ENCODE measurements around the gene STK11IP.

Gene STK11IP

DNA sequence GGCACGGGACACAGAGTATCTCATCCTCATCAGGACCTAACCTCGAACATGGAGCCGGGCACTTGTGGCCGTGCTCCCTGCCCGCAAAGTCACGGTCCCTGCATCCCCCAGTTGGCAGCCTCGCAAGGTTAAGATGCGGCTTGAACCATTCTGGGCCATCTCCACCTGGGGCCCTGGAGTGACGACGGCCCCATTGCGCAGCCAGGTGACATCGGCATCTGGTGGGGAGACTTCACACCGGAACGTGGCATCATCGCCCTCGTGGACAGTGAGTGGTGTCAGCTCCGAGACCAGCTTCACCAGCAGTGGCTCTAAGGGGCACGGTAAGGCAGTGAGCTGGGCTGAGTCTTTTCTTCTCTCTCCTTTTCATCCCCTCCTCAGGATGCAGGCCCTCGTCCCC, 41.2 kb upstream of the STK11IP start:
- Histone ChIP-seq H3K27me3 (ENCODE audit: low read depth, low read length) (no peaks in the 10 kb centered on the region), H3K9me3 (ENCODE audit: control insufficient read depth in 1 of 2, low read length in 2 of 2) (no peaks in the 10 kb centered on the region), H3K36me3 (ENCODE audit: control insufficient read depth in 1 of 2, insufficient read depth in 2 of 2, low read length in 2 of 2) (peaks cover 0 to 3% of the 10 kb centered on the region in 2 donors), H3K4me1 (ENCODE audit: control insufficient read depth in 1 of 2, insufficient read depth in 2 of 2, low read length in 2 of 2) (peaks cover 3 to 21% of the 10 kb centered on the region in 2 donors), H3K27ac (ENCODE audit: low read length) (no peak overlapping the region), H3K4me3 (ENCODE audit: low read depth in 1 of 2, low read length in 2 of 2) (no peak overlapping the region)

DNA sequence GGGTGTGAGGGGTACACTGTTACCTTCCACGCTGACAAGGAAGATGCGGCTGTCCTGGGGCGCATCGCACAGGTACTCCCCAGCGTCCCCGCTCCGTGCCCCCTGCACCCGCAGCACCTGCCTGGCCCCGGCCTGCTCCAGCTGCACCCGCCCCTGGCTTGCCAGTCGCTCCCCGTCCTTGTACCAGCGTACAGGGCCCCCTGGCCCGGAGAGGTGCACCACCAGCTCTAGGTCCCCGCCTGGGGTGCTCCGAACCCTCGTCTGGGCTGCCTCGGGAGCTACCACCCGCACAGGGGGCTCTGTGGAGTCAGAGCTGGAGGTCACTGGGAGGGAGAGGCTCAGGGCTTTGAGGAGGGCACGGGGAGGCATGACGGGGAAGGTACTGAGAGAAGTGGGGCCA, 40.3 kb upstream of the STK11IP start:
- no peaks in the 10 kb centered on the region for H3K27me3 ChIP-seq (ENCODE audit: low read depth, low read length)
- H3K36me3 ChIP-seq (ENCODE audit: control insufficient read depth in 1 of 2, insufficient read depth in 2 of 2, low read length in 2 of 2) = peaks cover 0 to 3% of the 10 kb centered on the region in 2 donors
- H3K9me3 ChIP-seq (ENCODE audit: control insufficient read depth in 1 of 2, low read length in 2 of 2) = no peaks in the 10 kb centered on the region
- no peak overlapping the region for H3K4me3 ChIP-seq (ENCODE audit: low read depth in 1 of 2, low read length in 2 of 2)
- H3K27ac ChIP-seq (ENCODE audit: low read length) = no peak overlapping the region
- H3K4me1 ChIP-seq (ENCODE audit: control insufficient read depth in 1 of 2, insufficient read depth in 2 of 2, low read length in 2 of 2) = peaks cover 3 to 12% of the 10 kb centered on the region in 2 donors

DNA sequence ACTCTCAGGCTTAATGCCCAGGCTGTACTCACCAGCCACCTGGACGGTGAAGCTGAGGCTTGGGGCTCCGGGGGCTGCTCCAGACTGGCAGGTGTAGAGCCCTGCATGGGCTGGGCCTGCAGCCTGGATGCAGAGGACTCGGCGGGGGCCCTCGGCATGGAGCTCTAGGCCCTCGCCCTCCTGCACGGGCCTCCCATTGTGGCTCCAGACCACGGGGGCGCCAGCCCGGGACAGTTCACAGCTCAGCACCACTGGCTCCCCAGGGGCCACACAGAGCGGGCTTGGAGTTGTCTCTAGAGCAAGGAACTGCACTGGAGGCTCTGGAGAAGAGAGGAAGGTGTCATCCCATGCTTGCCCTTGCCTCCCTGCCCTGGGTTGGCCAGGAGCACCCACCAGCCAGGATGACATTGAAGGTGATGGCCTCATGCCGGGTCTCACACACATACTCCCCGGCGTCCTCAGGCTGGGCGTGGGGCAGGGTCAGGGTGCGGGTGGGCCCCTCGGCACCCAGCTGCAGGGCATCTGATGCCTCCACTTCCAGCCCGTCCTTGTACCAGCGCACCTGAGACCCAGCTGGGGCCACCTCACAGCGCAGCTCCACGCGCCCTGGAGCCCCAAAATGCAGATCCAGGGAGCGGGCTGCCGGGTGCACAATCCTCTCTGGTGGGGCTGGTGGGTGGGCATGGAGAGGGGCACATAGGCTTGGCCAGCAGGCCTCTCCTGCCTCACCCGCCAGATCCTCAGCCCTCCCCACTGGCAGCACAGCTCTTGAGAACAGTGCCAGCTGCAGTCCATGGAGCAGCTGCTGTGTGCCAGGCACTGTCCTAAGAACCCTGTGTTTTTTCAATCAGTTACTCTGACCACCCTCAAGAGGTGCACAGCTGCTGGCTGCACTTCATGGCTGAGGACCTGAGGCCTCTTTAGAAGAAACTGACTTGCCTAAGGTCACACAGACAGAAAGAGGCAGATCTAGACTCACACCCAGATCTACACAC, 39.6 kb upstream of the STK11IP start:
- Histone ChIP-seq H3K4me1 (ENCODE audit: control insufficient read depth in 1 of 2, insufficient read depth in 2 of 2, low read length in 2 of 2) (peaks cover 1 to 6% of the 10 kb centered on the region in 2 donors), H3K4me3 (ENCODE audit: low read depth in 1 of 2, low read length in 2 of 2) (no peak overlapping the region), H3K27me3 (ENCODE audit: low read depth, low read length) (no peaks in the 10 kb centered on the region), H3K36me3 (ENCODE audit: control insufficient read depth in 1 of 2, insufficient read depth in 2 of 2, low read length in 2 of 2) (peaks cover 0 to 8% of the 10 kb centered on the region in 2 donors), H3K9me3 (ENCODE audit: control insufficient read depth in 1 of 2, low read length in 2 of 2) (no peaks in the 10 kb centered on the region), H3K27ac (ENCODE audit: low read length) (no peak overlapping the region)

- Histone ChIP-seq H3K9me3 (ENCODE audit: control insufficient read depth in 1 of 2, low read length in 2 of 2) (no peaks in the 10 kb centered on the region), H3K27me3 (ENCODE audit: low read depth, low read length) (no peaks in the 10 kb centered on the region), H3K27ac (ENCODE audit: low read length) (no peak overlapping the region), H3K36me3 (ENCODE audit: control insufficient read depth in 1 of 2, insufficient read depth in 2 of 2, low read length in 2 of 2) (peaks cover 0 to 17% of the 10 kb centered on the region in 2 donors), H3K4me3 (ENCODE audit: low read depth in 1 of 2, low read length in 2 of 2) (no peak overlapping the region), H3K4me1 (ENCODE audit: control insufficient read depth in 1 of 2, insufficient read depth in 2 of 2, low read length in 2 of 2) (peaks cover 0 to 5% of the 10 kb centered on the region in 2 donors)
These were observed 38.3 kb upstream of the STK11IP start for GRCh38 chr2:219559156-219559915.

DNA sequence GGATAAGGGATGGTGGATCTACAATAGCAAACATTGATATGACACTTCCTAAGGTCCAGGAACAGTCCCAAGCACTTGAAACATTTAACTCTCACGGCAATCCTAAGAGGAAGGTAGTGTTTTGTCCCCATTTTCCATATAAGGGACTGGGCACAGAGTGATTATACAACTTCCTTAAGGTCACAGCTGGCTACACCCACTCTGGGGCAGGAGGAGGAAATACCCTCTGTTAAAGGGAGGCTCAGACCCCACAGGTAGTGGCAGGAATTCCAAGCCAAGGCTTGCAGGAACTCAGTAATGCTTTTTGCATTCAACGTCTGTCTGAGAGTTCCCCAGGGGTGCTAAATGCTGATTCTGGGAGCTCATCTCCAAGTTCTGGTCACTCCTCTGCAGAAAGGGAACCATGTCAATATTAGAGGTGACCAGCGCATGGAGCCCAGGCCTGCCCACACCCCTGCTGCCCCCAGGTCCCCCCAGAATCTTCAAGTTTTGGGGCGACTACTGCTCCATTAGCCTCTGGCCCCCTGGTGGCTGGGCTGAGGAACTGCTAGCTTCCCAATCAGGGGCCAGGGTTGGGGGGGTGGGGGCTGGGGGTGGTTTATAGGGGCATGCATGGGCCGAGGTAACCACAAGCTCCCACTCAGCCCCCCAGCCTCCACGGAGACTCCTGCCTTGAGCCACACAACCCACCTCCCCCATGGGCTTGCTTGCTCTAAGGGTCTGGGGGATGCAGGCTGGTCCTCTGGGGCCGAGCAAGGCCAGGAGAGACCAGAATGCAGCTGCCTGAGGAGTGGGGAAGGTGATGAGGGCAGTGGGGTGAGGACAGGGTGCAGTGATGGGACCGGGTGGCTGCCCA, 37.4 kb upstream of the STK11IP start:
- peaks cover 0 to 20% of the 10 kb centered on the region in 2 donors for H3K36me3 ChIP-seq (ENCODE audit: control insufficient read depth in 1 of 2, insufficient read depth in 2 of 2, low read length in 2 of 2)
- no peak overlapping the region for H3K4me3 ChIP-seq (ENCODE audit: low read depth in 1 of 2, low read length in 2 of 2)
- no peaks in the 10 kb centered on the region for H3K9me3 ChIP-seq (ENCODE audit: control insufficient read depth in 1 of 2, low read length in 2 of 2)
- peaks cover 0 to 5% of the 10 kb centered on the region in 2 donors for H3K4me1 ChIP-seq (ENCODE audit: control insufficient read depth in 1 of 2, insufficient read depth in 2 of 2, low read length in 2 of 2)
- H3K27me3 ChIP-seq (ENCODE audit: low read depth, low read length) = no peaks in the 10 kb centered on the region
- no peak overlapping the region for H3K27ac ChIP-seq (ENCODE audit: low read length)

GRCh38 chr2:219560893-219561178, 36.8 kb upstream of the STK11IP start:
- peaks cover 0 to 20% of the 10 kb centered on the region in 2 donors for H3K36me3 ChIP-seq (ENCODE audit: control insufficient read depth in 1 of 2, insufficient read depth in 2 of 2, low read length in 2 of 2)
- H3K4me1 ChIP-seq (ENCODE audit: control insufficient read depth in 1 of 2, insufficient read depth in 2 of 2, low read length in 2 of 2) = peaks cover 0 to 5% of the 10 kb centered on the region in 2 donors
- H3K27ac ChIP-seq (ENCODE audit: low read length) = no peak overlapping the region
- H3K9me3 ChIP-seq (ENCODE audit: control insufficient read depth in 1 of 2, low read length in 2 of 2) = no peaks in the 10 kb centered on the region
- no peak overlapping the region for H3K4me3 ChIP-seq (ENCODE audit: low read depth in 1 of 2, low read length in 2 of 2)
- no peaks in the 10 kb centered on the region for H3K27me3 ChIP-seq (ENCODE audit: low read depth, low read length)

- Histone ChIP-seq H3K36me3 (ENCODE audit: control insufficient read depth in 1 of 2, insufficient read depth in 2 of 2, low read length in 2 of 2) (peaks cover 0 to 22% of the 10 kb centered on the region in 2 donors), H3K27ac (ENCODE audit: low read length) (no peak overlapping the region), H3K9me3 (ENCODE audit: control insufficient read depth in 1 of 2, low read length in 2 of 2) (no peaks in the 10 kb centered on the region), H3K27me3 (ENCODE audit: low read depth, low read length) (no peaks in the 10 kb centered on the region), H3K4me3 (ENCODE audit: low read depth in 1 of 2, low read length in 2 of 2) (no peak overlapping the region), H3K4me1 (ENCODE audit: control insufficient read depth in 1 of 2, insufficient read depth in 2 of 2, low read length in 2 of 2) (peaks cover 0 to 5% of the 10 kb centered on the region in 2 donors)
These were observed 36.2 kb upstream of the STK11IP start for GRCh38 chr2:219561179-219562048.

- Histone ChIP-seq H3K4me3 (ENCODE audit: low read depth in 1 of 2, low read length in 2 of 2) (no peak overlapping the region), H3K27ac (ENCODE audit: low read length) (no peak overlapping the region), H3K27me3 (ENCODE audit: low read depth, low read length) (no peaks in the 10 kb centered on the region), H3K4me1 (ENCODE audit: control insufficient read depth in 1 of 2, insufficient read depth in 2 of 2, low read length in 2 of 2) (peaks cover 0 to 5% of the 10 kb centered on the region in 2 donors), H3K36me3 (ENCODE audit: control insufficient read depth in 1 of 2, insufficient read depth in 2 of 2, low read length in 2 of 2) (peaks cover 0 to 31% of the 10 kb centered on the region in 2 donors), H3K9me3 (ENCODE audit: control insufficient read depth in 1 of 2, low read length in 2 of 2) (no peaks in the 10 kb centered on the region)
These were observed 35.3 kb upstream of the STK11IP start for GRCh38 chr2:219562049-219563020.

GRCh38 chr2:219563271-219563928, 34.3 kb upstream of the STK11IP start:
- H3K36me3 ChIP-seq (ENCODE audit: control insufficient read depth in 1 of 2, insufficient read depth in 2 of 2, low read length in 2 of 2) = peaks cover 0 to 40% of the 10 kb centered on the region in 2 donors
- H3K4me3 ChIP-seq (ENCODE audit: low read depth in 1 of 2, low read length in 2 of 2) = no peak overlapping the region
- H3K27ac ChIP-seq (ENCODE audit: low read length) = no peak overlapping the region
- no peaks in the 10 kb centered on the region for H3K9me3 ChIP-seq (ENCODE audit: control insufficient read depth in 1 of 2, low read length in 2 of 2)
- H3K27me3 ChIP-seq (ENCODE audit: low read depth, low read length) = no peaks in the 10 kb centered on the region
- peaks cover 0 to 5% of the 10 kb centered on the region in 2 donors for H3K4me1 ChIP-seq (ENCODE audit: control insufficient read depth in 1 of 2, insufficient read depth in 2 of 2, low read length in 2 of 2)
